Epidermal melanocyte (primary cell): ENCODE results near the gene HSPB1.
"Not testable (repeated sequence)": the region's sequence is repeated elsewhere in the genome, so short reads cannot be mapped to it uniquely, and the experiment has no call there.

ENCODE experiments used
- DNase-seq: peaks from one replicate; pipeline ENCODE4 v3.0.0; 2011; ENCODE audit warnings: low spot score; ENCODE audit not compliant: insufficient read length

Gene HSPB1

DNA sequence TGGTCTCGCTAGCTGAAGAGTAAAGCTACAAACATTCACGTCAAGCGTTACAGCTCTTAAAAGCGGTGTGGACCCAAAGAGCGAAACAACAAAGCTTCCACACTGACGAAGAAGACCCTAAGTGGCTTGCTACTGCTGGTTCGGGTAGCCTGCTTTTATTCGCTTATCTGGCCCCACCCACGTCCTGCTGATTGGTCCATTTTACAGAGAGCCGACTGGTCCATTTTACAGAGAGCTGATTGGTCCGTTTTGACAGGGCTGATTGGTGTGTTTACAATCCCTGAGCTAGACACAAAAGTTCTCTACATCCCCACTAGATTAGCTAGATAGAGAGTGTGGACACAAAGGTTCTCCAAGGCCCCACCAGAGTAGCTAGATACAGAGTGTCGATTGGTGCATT is 6.4 kb downstream of the HSPB1 start:
- DNase-seq: not testable (repeated sequence)

DNA sequence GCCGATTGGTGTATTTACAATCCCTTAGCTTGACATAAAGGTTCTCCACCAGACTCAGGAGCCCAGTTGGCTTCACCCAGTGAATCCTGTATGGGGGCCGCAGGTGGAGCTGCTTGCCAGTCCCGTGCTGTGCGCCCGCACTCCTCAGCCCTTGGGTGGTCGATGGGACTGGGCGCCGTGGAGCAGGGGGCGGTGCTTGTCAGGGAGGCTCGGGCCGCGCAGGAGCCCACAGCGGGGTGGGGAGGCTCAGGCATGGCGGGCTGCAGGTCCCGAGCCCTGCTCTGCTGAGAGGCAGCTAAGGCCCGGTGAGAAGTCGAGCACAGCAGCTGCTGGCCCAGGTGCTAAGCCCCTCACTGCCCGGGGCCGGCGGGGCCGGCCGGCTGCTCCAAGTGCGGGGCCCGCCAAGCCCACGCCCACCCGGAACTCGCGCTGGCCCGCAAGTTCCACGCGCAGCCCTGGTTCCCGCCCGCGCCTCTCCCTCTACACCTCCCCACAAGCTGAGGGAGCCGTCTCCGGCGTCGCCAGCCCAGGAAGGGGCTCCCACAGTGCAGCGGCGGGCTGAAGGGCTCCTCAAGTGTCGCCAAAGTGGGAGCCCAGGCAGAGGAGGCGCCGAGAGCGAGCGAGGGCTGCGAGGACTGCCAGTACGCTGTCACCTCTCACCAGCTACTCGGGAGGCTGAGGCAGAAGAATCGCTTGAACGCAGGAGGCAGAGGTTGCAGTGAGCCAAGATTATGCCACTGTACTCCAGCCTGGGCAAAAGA is 7.0 kb downstream of the HSPB1 start:
- DNase-seq: not testable (repeated sequence)

DNA sequence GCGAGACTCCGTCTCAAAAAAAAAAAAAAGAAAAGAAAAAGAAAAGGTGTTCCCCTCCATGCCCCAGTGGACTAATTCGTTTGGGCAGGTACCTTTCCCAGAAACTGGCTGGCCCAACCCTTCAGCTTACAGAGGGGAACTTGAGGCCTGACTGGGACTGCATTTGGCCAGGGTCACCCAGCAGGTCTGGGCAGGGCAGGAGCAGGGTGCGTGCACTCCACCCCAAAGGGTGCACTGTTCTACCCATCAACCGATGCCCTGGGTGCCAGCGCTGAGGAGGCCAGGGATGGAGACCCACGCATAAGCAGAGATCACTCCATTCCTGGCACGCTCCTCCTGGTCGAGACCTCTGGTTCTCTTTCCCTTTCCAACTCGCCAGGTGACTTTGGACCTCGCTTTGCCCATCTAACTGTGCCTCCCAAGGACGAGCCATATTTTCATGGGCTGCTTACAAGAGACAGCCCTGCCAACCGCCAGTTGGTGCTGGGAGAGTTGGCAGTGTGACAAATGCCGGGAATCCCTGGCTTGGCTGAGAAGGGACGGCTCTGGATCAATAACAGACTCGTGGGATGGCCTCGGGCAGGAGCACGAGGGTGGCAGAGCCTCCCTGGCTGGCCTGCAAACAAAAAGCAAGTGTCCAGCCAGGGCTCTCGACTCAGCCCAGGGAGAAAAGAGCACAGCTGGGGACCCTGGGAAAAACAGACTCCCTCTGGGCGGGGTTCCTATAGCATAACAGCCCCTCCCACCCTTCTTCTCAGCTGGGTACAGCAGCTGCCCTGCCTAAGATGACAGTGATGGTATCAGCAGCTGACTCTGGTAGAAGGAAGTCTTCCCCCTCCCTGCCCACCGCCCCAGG is 7.9 kb downstream of the HSPB1 start:
- DNase-seq: peak; percentile 93

DNA sequence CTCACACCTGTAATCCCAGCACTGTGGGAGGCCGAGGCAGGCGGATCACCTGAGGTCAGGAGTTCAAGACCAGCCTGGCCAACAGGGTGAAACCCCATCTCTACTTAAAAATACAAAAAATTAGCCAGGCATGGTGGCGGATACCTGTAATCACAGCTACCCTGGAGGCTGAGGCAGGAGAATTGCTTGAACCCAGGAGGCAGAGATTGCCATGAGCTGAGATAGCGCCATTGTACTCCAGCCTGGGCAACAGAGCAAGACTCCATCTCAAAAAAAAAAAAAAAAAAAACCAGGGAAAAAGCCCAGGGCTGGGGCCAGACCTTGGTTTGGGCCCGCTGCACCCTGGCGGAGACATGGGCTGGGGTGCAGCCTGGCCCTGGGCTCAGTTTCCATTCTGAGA is 9.4 kb downstream of the HSPB1 start:
- DNase-seq: not testable (repeated sequence)

DNA sequence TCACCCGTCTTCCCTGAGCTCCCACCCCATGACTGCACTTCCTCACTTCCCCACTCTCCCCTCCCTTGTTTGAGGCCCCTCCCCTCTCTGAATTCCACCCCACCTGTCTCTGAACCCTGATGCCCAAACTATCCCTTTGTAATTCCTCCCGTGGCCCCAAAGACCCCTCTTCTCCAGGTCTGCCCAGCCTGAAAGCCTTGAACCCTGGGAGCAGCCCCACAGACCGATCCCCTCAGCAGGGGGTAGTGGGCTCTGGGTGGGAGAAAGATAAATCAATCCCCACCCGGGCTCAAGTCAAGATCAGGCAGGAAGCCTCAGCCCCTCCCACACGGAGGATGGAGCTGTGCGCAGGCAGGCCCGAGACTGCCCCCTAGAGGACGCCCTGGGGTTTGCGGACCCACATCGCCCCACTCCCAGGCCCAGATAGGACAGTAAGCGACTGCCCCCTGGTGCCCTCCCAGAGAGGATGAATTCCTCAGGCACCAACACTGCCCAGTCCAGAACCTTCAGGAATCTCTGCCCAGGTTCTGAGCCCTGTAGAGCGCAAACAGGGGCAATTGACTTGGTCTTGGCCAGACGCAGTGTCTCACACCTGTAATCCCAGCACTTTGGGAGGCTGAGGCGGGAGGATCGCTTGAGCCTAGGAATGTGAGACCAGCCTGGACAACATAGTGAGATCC is 11.7 kb downstream of the HSPB1 start:
- DNase-seq: peak; percentile 93

DNA sequence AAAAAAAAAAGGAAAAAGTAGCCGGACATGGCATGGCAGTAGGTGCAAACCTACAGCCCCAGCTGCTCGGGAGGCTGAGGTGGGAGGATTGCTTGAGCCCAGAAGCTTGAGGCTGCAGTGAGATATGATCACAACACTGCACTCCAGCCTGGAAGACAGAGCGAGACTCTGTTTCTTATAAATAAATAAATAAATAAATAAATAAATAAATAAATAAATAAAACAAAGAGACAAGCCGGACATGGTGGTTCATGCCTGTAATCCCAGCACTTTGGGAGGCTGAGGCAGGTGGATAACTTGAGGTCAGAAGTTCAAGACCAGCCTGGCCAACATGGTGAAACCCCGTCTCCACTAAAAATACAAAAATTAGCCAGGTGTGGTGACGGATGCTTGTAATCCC is 12.3 kb downstream of the HSPB1 start:
- DNase-seq: not testable (repeated sequence)

DNA sequence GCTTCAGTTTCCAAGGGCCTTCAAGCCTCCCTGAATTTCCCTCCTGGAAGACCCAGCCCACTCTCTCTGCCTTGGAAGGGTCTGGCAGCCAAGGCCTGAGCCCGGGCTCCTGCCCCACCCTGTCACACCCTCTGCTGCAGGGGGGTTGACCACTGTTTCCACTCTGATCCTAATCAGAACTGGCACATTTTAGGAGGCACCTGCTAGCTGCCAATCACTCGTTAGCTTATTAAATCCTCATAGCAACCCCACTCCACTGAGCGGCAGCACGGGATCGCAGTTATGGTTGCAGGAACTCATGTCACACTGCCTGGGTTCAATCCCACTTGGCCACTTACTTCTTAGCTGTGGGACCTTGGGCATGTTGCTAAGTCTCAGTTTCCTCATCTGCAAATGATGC is 12.9 kb downstream of the HSPB1 start:
- no peak for DNase-seq

DNA sequence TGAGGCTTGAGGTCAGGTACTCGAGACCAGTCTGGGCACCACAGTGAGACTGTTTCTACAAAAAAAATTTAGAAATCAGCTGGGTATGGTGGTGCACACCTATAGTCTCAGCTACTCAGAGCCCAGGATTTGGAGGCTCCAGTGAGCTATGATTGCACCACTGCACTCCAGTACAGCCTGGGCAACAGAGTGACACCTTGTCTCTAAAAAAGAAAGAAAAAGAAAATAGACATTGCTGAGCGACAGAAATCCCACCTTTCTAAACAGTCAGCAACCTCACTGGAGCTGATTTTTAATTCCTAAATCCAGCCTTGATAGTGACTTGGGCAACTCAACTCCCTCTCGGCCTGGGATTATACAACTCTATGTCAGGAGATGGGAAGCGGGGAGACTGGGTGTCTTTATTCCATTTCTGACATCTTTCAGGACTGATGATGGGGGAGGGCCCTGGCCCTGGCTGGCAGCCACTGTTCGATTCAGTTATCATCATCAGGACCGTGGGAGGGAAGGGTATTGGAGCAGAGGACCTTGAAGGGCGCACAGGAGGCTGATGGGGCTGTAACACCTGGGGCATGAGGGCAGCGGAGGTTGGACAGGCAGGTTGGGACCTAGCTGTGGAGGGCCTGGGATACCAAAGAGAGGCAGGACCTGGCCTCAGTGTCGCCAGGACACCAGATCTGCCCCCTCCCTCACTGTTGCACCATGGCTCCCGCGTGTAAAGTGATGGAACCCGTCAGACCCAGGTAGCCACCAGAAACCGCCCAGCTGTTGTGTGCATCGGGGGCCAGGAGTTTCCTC is 14.7 kb downstream of the HSPB1 start:
- DNase-seq: no peak

DNA sequence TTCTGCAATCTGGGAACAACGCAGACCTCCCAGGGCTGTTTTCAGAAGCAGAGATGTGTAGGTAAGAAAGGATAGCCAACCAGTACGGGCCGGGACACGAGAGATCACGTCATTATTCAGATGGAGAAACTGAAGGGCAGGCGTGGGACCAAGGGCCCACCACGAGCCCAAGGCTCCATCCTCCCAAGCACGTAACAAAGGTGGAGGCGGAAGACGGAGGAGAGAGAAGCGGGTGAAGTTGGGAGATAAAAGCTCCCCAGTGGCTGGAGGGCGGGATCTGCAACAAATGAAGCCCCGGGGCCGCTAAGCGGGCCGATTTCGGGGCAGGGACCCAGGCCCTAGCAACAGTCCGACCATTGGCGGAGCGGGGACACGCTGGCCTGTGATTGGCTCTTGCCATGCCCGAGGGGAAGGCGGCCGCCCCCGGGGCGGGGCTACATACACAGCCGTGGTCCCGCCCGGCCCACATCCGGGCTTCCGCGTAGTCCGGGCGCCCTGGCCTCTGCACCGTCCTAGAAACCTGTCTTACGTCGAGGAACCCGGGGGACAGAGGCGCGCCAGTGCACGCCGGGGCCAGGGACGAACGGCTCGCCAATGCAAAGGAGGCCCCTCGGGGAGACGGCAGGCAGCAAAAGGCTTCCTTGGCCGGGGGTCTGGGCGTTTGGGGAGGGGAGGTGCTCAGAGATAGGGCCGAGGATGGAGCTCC is 15.5 kb downstream of the HSPB1 start:
- DNase-seq: peak; percentile 98

DNA sequence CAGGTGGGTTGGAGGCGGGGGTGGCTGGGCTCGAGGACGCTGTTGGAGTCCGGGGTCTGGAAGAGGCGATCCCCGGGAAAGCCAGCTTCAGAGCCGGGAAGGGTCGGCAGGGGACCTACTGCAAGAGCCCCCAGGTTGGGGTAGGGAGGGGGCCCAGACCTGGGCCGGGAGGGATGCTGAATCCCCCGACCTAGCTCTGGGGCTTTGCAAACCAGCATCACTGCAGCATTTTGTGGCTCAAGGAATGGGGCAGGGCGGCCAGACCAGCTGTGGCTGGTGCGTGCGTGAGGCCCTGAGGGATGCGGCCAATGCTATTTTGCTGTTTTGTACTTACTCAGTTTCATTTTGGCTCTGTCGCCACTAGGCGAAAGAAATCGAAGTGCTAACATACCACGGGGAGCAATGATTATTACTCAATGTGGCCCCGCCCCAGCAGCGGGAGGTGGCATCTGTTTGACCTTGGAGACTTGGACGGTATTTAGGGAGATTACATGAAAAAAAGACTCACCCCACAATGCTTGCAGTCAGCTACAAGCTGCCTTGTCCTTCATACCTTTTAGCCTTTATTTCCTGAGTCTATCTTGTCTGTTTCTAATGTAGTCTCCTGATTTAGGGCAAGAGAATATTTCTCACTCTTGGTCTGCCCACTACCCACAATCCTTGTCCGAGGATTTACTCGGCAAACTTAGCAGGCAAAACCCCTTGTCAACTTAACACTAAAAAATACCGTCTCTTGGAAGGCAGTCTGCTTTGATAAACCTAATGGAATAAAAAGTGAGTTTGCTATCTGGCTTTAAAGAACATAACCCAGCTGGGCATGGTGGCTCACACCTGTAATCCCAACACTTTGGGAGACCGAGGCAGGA is 16.2 kb downstream of the HSPB1 start:
- DNase-seq: peak; percentile 87

DNA sequence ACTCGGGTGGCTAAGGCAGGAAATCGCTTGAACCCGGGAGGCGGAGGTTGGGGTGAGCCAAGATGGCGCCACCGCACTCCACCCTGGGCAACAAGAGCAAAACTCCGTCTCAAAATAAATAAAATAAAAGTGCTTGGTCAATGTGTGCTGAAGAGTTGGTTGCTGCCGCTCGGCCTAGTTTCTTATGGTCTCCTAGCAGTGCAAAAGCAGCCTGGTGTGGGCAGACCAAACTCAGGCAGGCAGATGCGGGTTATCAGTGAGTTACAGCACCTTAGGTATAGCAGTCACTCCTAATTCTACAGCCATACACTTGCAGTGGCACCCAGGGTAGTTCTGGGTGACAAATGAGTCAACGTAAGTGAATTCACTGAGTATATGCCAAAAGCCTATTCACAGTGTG is 22.6 kb downstream of the HSPB1 start:
- DNase-seq: no peak

DNA sequence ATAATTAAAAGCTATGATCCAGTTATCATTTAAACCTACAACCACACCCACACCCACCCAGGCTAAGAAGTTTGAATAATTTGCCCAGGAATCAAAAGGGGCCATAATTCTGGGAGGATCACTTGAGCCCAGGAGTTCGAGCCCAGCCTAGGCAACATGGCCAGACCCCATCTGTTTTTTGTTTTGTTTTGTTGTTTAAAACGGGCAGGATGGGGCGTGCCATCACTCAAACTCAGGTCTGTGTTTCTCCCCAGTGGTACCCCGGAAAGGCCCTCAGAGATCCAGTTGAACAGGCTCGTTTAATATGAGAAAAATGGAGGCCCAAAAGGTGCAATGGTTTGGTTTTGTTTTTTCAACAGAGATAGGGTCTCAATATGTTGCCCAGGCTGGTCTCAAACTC is 23.3 kb downstream of the HSPB1 start:
- no peak for DNase-seq

DNA sequence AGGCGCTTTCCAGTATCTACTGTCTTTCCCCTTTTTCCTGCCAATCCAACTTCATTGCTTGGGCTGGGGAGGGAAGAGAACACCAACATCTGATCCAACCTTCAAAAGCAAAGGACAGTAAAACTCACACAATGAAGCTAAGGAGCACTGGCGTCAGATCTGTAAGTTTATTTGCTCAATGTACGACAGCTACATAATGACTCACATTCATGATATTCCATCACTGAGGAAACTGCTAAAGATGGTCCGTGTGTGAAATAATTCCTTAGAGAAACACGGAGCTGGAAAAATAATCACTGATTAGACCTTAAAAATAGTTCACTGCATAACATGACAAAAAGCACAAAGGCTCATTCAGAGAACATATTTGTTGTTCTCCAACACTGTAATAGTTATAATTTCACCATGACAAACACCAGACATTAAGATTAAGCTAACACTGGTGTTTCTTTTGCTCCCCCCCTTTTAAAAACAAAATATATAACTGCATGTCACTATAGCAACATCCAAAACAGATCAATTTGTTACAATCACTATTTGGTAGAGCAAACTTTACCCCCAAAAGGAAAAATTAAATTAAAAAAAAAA is 24.3 kb downstream of the HSPB1 start:
- DNase-seq: no peak

DNA sequence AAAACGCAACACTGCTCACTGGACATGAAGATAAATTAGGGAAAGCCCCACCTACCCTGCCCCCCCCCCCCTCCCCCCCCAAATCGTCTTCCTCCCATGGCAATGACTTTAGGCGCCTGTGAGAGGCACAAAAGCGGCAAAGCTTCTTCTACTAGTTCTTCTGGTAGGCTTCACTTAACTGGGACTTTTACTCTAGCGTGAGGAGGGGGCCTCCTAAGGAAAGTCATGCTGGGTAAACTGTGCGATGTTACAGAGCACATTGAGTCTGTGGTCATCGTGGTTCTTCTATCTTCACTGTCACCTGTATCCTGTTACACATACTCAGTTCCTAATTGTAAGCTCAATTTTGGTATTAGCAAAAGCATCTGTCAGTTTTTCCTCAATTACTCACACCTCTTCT is 25.1 kb downstream of the HSPB1 start:
- DNase-seq: no peak

DNA sequence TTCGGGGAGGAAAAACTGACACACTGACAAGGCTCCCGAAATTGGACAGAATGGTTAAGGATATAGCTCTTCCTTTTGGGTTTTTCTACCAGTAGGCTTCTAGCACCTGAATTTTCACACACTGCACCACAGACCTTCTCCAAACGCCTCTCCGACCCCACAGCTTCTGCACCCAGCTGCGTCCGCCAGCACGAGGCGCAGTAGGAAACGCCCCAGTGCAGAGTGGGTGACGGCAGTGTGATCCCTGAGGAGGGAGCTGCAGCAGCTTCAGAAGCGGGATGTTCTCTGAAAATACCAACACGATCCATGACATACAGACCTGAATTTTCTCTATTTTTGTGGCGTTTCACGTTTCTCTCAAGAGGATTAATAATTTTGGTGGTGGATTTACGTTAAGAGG is 25.9 kb downstream of the HSPB1 start:
- DNase-seq: no peak

DNA sequence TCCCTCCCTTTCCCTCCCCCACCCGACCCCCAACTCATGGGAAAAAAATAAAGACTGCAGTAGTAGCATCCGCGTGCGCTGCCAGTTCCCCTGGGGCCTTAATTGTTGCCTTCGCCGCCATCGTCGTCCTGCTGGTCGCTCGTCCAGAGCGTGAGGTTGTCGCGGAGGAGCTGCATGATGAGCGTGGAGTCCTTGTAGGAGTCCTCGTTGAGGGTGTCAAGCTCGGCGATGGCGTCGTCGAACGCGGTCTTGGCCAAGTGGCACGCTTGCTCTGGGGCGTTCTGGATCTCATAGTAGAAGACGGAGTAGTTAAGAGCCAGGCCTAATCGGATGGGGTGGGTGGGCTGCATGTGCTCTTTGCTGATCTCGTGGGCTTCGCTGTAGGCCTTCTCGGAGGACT is 27.0 kb downstream of the HSPB1 start:
- DNase-seq: no peak

DNA sequence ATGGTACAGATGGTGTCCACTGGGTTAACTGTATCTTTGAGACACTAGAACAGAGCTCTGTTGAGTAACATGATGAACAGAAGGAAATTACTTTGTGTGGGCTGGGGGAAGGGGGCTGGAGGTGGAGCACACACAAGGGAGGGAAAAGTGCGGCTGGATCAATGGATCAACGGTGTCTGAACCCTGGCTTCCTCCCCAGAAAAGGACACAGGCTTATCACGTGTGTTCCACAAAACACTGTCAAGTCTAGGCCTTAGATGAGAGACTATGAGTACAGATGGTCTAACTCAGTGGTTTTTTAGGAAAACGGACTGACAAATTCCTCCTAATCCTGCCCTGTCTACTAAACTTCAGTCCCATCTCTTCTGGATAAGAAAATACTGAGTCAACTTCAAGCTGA is 27.8 kb downstream of the HSPB1 start:
- no peak for DNase-seq

DNA sequence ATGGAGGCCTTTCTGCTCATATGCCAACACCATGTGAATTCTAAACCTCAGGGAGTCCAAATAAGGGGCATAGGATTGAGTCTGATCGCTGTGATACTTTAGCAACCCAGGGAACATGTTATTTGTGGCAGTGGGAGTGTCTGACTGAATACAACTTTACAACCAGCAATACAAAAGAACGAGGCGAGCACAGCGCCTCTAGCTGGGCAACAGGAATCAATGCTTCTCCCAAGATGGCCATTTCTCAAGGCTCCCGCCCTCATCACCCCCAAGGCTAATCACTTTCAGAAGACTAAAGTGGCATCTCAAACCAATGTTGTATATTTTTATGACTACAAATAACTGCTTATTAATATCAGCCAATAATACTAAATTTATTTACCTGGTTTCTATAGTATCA is 28.2 kb downstream of the HSPB1 start:
- no peak for DNase-seq

DNA sequence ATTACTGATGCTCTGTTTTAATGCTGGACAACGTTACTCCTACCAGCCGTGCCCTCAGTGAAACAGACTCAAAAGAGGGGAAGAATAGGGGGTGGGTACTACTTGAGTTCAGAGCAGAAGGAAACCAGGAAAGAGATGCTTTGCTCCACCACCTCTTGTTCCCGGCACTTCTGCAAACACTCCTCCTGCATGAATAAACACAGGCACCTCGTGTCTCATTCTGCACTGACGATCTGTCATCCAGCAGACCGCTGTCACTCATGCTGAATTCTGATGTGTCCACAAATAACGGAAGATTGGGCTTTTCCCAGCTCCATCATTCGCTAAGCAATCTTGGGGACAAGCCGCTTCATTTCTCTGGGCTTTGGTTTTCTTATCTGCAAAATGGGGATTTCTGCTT is 29.6 kb downstream of the HSPB1 start:
- no peak for DNase-seq
